GM12878 (cell line): ENCODE data around the gene IER3. TPM values are rescaled to one million over a fixed set of nuclear protein-coding genes. Genes with fewer than 3 reads are reported as not detected.

Source experiments
- ATAC-seq: fragments of 200-7000 bp; cut with Tn5 transposase; 3 replicates; pipeline ENCODE4 v1.9.1; 2020; ENCODE audit warnings: mild to moderate bottlenecking, moderate library complexity
- BruUV-seq: library from RNA; stranded (reverse); fragments of 400-500 nt; replicated peaks from 2 replicates; lab custom pipeline; 2021; lab: Mats Ljungman, UMichigan
- CTCF ChIA-PET: fragments of 300-600 bp; sonication (Branson Sonifier 250); formaldehyde crosslinking; extraction: SDS; loops from one replicate; lab custom pipeline; 2021; ENCODE audit warnings: inconsistent platforms; lab: Yijun Ruan, JAX
- POLR2A ChIA-PET: fragments of 350-600 bp; formaldehyde crosslinking; extraction: SDS; loops from one replicate; lab custom pipeline; 2021; ENCODE audit warnings: inconsistent platforms; lab: Charles Lee
- RAD21 ChIA-PET: fragments of 300-600 bp; sonication (Branson Sonifier 250); formaldehyde crosslinking; loops from one replicate; lab custom pipeline; 2023; ENCODE audit warnings: antibody characterized with exemption; ENCODE audit not compliant: unreplicated experiment; lab: Charles Lee
- SMC1A ChIA-PET: fragments of 300-600 bp; sonication (Branson Sonifier 250); formaldehyde crosslinking; loops from one replicate; lab custom pipeline; 2023; ENCODE audit not compliant: unreplicated experiment, uncharacterized antibody; lab: Charles Lee
- DNase-seq: peaks from one replicate; pipeline ENCODE4 v3.0.0-alpha.2; 2011; ENCODE audit warnings: low read depth, low spot score
- FAIRE-seq: peaks from 3 replicates; lab custom pipeline; 2011; peaks lifted over from hg19 to GRCh38; lab: Jason Lieb, UNC
- H2AFZ ChIP-seq: 2 replicates; pipeline ENCODE4 v1.6.0; 2011; ENCODE audit warnings: low read depth, low read length, control low read depth; ENCODE audit not compliant: control insufficient read depth
- H3K27ac ChIP-seq: 2 replicates; pipeline ENCODE4 v1.5.1; 2011; ENCODE audit warnings: control low read depth; ENCODE audit not compliant: control insufficient read depth, insufficient read depth
- H3K27me3 ChIP-seq, 2 experiments: replicated peaks in 1 of 2; 2 replicates each; pipeline versions ENCODE4 v1.6.0 to v1.6.1; 2011; ENCODE audit warnings: low read length in 1 of 2; ENCODE audit not compliant: control insufficient read depth in 2 of 2, insufficient read depth in 2 of 2
- H3K36me3 ChIP-seq, 2 experiments: 2 replicates each; pipeline ENCODE4 v1.5.1; 2011; ENCODE audit warnings: low read length in 1 of 2; ENCODE audit not compliant: control insufficient read depth in 2 of 2, insufficient read depth in 2 of 2
- H3K4me1 ChIP-seq: 2 replicates; pipeline ENCODE4 v1.6.1; 2011; ENCODE audit warnings: mild to moderate bottlenecking, low read length, moderate library complexity, mixed read lengths; ENCODE audit not compliant: control insufficient read depth, insufficient read depth
- H3K4me2 ChIP-seq: 2 replicates; pipeline ENCODE4 v1.6.0; 2011; ENCODE audit warnings: control low read depth; ENCODE audit not compliant: control insufficient read depth, insufficient read depth
- H3K4me3 ChIP-seq: fragments of 200-600 bp; sonication (generic); 2 replicates; pipeline ENCODE4 v1.5.1; 2016
- H3K79me2 ChIP-seq: 2 replicates; pipeline ENCODE4 v1.6.0; 2011; ENCODE audit warnings: low read length; ENCODE audit not compliant: control insufficient read depth, insufficient read depth
- H3K9ac ChIP-seq: 2 replicates; pipeline ENCODE4 v1.8.0; 2011; ENCODE audit warnings: low read length, control low read depth, mixed read lengths; ENCODE audit not compliant: control insufficient read depth, insufficient read depth
- H3K9me3 ChIP-seq: replicated peaks from 3 replicates; pipeline ENCODE4 v1.5.1; 2011; ENCODE audit warnings: mild to moderate bottlenecking, low read length; ENCODE audit not compliant: control insufficient read depth, insufficient read depth
- H4K20me1 ChIP-seq: 2 replicates; pipeline ENCODE4 v1.6.0; 2011; ENCODE audit not compliant: control insufficient read depth, insufficient read depth
- CBX3 ChIP-seq: fragments of 200-600 bp; sonication (generic); IDR thresholded peaks from 2 replicates; pipeline ENCODE4 v1.6.1; 2016; ENCODE audit warnings: low read depth, borderline replicate concordance
- JUNB ChIP-seq: IDR thresholded peaks from 2 replicates; pipeline ENCODE4 v1.6.1; 2016; ENCODE audit warnings: antibody characterized with exemption, mild to moderate bottlenecking
- NR2C1 ChIP-seq: fragments of 450-650 bp; IDR thresholded peaks from 2 replicates; pipeline ENCODE4 v1.6.1; 2017; ENCODE audit warnings: antibody characterized with exemption, mild to moderate bottlenecking, moderate library complexity
- SMC3 ChIP-seq: IDR thresholded peaks from 2 replicates; pipeline ENCODE4 v1.6.1; 2011; ENCODE audit warnings: low read length, improper control_type of control experiment, borderline replicate concordance
- TCF12 ChIP-seq: IDR thresholded peaks from 2 replicates; pipeline ENCODE4 v1.6.1; 2011; ENCODE audit warnings: low read depth, mild to moderate bottlenecking, low read length
- WGBS: methylation state at CpG from one replicate; pipeline ENCODE4 v1.1.6; 2016; ENCODE audit warnings: low lambda C conversion rate; ENCODE audit not compliant: insufficient replicate concordance, insufficient coverage; ENCODE audit errors: missing lambda C conversion rate; 5-methylcytosine and 5-hydroxymethylcytosine counted together
- in situ Hi-C: fragments of 300-500 bp; cut with MboI; formaldehyde crosslinking; loops from 9 replicates; pipeline ENCODE4 v1.14.3; 2018; ENCODE audit warnings: mixed read lengths
- intact Hi-C: fragments of 100-400 bp; cut with micrococcal nuclease; formaldehyde crosslinking; loops from one replicate; pipeline ENCODE4 v1.14.2; 2022; ENCODE audit not compliant: unreplicated experiment
- polyA plus RNA-seq, 11 experiments: library from polyadenylated mRNA; depleted of rRNA in 4 of 11; unstranded in 6 of 11; stranded (reverse) in 5 of 11; fragments of >200 nt; fragmentation: Nextera tagmentation in 4 of 11; fragmentation: Illumina TruSeq in 1 of 11; extraction: Ambion mirVana in 4 of 11; extraction: Trizol in 1 of 11; gene quantifications; 1 replicate in 1 of 11; 2 replicates in 10 of 11; pipeline versions ENCODE4 v1.2.1 to v1.2.3, GENCODE V29; 2011 to 2016; ENCODE audit warnings: inconsistent platforms in 2 of 11, missing spikeins in 2 of 11, low read depth in 1 of 11
- total RNA-seq, 4 experiments: library from RNA; depleted of rRNA in 3 of 4; stranded (reverse); fragments of >200 nt in 3 of 4; fragmentation: Illumina TruSeq in 1 of 4; extraction: Trizol in 1 of 4; gene quantifications; 2 replicates each; pipeline versions ENCODE4 v1.2.1 to v1.2.3, GENCODE V29; 2013 to 2021

Gene IER3
- total and polyA plus RNA-seq, 10 of the 15 experiments (the other 5 are each of a cell fraction or from before 2014, with no cell fraction given), result 1.9 to 100 (median 32.3) TPM

- Histone ChIP-seq H3K4me2 (peak overlapping the region; percentile 38), H3K36me3 (peaks cover 10 to 14% of the 10 kb centered on the region in 2 experiments), H3K4me3 (peak overlapping the region; percentile 83), H3K27ac (peak overlapping the region; percentile 92), H3K79me2 (peaks cover 78% of the 10 kb centered on the region), H3K9ac (peak overlapping the region; percentile 62), H4K20me1 (peaks cover 6% of the 10 kb centered on the region; the same call in 1 of the 2 replicates), H2AFZ (peak overlapping the region; percentile 81), H3K9me3 (no peaks in the 10 kb centered on the region), H3K4me1 (peaks cover 19% of the 10 kb centered on the region), H3K27me3 (no peaks in the 10 kb centered on the region)
- TF ChIP-seq SMC3 (no peak), JUNB (no peak), NR2C1 (no peak), TCF12 (0 out of 2 replicates have a peak, but pooled peaks have one; percentile 24), CBX3 (no peak)
- ATAC-seq (no peak), DNase-seq (no peak), FAIRE-seq (peak; percentile 69)
- CTCF ChIA-PET, result interaction anchor here (0.7 to 22.7 kb wide), 6 partner anchors 9 to 238 kb away, joined by 3 to 487 read pairs (median 4); partner anchors contain the start of gene NRM
- intact Hi-C loops, result no loop called here
- no TSS peak for BruUV-seq
- POLR2A ChIA-PET, result interaction anchor here (0.9 to 11.6 kb wide), 8 partner anchors 16 to 191 kb away, joined by 3 to 200 read pairs (median 6); partner anchors contain the start of genes MRPS18B and NRM
- in situ Hi-C loops, result loop anchor here (5.0 kb wide), 2 partner anchors 37 to 102 kb away; partner anchors contain the start of genes MRPS18B and PPP1R10
- under 1% methylated on average over 8 of the region's 8 CpGs for WGBS
- RAD21 ChIA-PET, result interaction anchor here (1.5 to 11.2 kb wide), 4 partner anchors 29 to 194 kb away, joined by 5 to 209 read pairs (median 60); partner anchors contain the start of gene NRM
- SMC1A ChIA-PET, result interaction anchor here (0.7 to 17.7 kb wide), 8 partner anchors 12 to 104 kb away, joined by 3 to 265 read pairs (median 4); partner anchors contain the start of gene NRM
Observed at GRCh38 chr6:30719356-30719755, 25.0 kb downstream of the IER3 start.
